VCaP (cell line): ENCODE data around the gene C16orf74.

Experiments
- H3K27ac ChIP-seq: fragments of 450-650 bp; 2 replicates; pipeline ENCODE4 v1.5.1; 2017
- CTCF ChIP-seq: fragments of 450-650 bp; conservative IDR thresholded peaks from 2 replicates; pipeline ENCODE4 v1.5.1; 2017; ENCODE audit warnings: mild to moderate bottlenecking, moderate library complexity

The C16orf74 gene

GRCh38 chr16:85763616-85764015 is 12.7 kb upstream of the C16orf74 start:
- H3K27ac ChIP-seq, result no peak overlapping the region
- no peak for TF ChIP-seq CTCF

- no peak for TF ChIP-seq CTCF
- no peak overlapping the region for H3K27ac ChIP-seq
Measured at GRCh38 chr16:85762970-85763369, 12.1 kb upstream of the C16orf74 start.

DNA sequence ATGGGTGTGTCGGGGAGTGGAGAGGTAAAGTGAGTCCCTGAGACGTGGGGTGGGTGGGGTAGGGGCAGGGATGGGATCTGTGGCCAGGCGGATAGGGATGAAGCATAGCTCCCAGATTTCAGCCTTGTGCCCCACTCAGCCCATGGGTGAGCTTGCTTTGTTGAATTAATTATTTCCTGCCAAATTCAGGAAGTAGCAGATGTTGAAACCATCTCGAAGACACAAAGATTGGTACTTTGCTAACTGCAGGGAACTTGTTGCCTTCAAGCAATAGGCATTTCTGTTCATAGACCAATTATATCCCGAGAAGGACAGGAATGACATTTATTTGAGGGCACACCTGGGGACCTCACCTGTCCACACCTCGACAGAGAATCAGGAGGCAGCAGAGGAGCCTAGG is 11.0 kb upstream of the C16orf74 start:
- H3K27ac ChIP-seq, result no peak overlapping the region
- no peak for TF ChIP-seq CTCF

DNA sequence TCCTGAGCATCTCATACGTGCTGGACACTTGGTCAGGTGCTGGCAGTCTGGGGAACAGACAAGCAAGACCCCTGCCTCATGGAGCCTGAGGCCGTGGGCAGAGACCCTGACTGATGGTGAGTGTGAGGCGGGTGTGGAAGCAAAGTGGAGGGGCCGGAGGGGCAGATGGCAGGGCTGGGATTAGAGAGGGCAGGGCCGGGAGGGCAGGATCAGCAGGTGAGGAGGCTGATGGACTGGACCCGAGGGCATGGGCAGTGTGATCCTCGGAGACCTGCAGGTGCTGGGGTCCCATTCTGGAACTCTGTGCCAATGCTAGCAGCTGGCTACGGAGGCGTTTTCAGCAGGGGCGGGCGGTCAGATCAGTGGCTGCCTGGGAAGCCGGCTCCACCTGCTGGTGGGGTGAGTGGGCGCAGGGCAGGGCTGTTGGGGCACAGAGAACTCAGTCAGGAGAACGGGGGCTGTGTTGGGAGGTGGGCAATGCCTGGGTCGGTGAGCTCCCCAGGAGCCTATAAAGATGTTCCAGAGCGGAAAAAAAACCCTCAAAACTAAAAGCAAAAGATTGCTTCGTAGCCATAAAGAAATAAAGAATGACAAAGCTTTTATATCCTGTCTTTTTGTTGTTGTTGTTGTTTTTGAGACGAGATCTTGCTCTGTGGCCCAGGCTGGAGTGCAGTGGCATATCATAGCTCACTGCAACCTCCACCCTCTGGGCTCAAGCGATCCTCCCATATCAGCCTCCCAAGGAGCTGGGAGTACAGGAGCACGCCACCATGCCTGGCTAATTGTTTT is 8.9 kb upstream of the C16orf74 start:
- H3K27ac ChIP-seq, result no peak overlapping the region
- TF ChIP-seq CTCF, result peak; percentile 63

DNA sequence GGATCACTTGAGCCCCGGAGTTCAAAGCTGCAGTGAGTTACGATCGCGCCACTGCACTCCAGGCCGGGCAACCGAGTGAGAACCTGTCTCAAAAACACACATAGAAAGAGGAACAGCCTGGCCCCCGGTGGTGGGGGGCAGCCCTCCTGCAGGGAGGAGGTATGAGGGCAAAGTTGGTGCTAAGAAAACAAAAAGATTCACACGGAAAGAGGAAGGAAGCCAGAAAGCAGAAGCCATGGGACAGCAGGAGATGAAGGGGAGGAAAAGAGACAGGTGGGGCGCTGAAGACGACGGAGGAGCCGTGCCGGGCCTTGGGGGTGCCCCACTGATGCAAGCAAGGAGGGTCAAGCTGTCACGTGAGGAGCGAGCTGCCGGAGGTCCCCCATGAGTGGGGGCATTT is 8.2 kb upstream of the C16orf74 start:
- H3K27ac ChIP-seq, result no peak overlapping the region
- TF ChIP-seq CTCF, result no peak

- TF ChIP-seq CTCF, result no peak
- no peak overlapping the region for H3K27ac ChIP-seq
Measured at GRCh38 chr16:85757341-85757822, 6.5 kb upstream of the C16orf74 start.

DNA sequence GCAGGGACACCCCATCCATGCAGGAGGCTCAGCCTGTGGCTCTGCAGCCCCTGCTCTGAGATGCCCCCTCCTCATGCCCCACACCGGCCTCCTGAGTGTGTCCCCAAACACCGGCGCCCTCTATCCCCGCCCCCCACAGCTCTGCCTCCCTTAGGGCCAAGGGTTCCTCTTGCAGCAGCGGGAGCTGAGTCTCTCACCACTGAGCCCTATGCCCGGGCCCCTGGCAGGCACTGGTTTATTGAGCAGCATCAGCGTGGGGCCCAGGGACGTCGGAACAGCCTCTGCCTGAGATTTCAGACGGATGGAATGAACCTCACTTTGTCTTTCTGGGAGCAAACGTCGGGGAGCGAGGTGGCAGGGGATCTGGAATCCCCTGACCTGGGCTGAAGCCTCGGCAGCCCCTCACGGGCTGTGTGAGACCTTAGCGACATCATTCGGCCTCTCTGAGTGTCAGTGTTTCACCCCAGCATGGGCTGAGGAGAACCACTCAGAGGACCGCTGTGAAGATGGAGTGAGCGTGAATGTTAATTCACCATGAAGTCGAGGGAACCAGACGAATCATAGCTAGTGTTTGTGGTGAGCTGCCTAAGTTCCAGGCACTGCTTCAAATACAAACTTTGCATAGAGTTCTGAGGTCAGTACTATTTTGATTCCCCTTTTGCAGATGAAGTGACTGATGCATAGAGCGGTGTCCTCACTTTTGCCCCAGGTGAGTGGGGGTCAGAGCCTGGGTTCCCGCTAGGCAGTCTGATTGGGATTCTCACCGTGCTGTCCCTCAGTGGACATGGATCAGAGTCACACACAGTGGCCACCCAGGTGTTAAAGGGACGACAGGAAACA is 5.3 kb upstream of the C16orf74 start:
- no peak overlapping the region for H3K27ac ChIP-seq
- TF ChIP-seq CTCF, result no peak
